RWPE1 (cell line): ENCODE measurements around the gene SP5.

Experiments used
- CTCF ChIA-PET: fragments of 350-600 bp; sonication (Branson Sonifier 250); formaldehyde crosslinking; extraction: SDS; loops from one replicate; lab custom pipeline; 2021; lab: Yijun Ruan, JAX
- POLR2A ChIA-PET: fragments of 400-600 bp; formaldehyde crosslinking; extraction: SDS; loops from one replicate; lab custom pipeline; 2020; ENCODE audit warnings: antibody characterized with exemption; ENCODE audit not compliant: low non-redundant PET; lab: Yijun Ruan, JAX
- DNase-seq: peaks from one replicate; pipeline ENCODE4 v3.0.0; 2012; ENCODE audit warnings: low spot score
- H3K27ac ChIP-seq: fragments of 450-650 bp; 2 replicates; pipeline ENCODE4 v1.5.1; 2017
- CTCF ChIP-seq: fragments of 450-650 bp; conservative IDR thresholded peaks from 2 replicates; pipeline ENCODE4 v1.5.1; 2017; ENCODE audit warnings: low read depth, mild to moderate bottlenecking

SP5 gene

GRCh38 chr2:170679607-170680079, 35.5 kb upstream of the SP5 start:
- ChIA-PET CTCF (interaction anchor here (0.7 kb wide), 1 partner anchor 40 kb away, joined by 3 read pairs; no protein-coding TSS in a partner anchor), POLR2A (no interaction called here)
- no peak for DNase-seq
- TF ChIP-seq CTCF: no peak
- no peak overlapping the region for H3K27ac ChIP-seq

GRCh38 chr2:170680172-170680941, 34.8 kb upstream of the SP5 start:
- no peak overlapping the region for H3K27ac ChIP-seq
- ChIA-PET POLR2A (no interaction called here), CTCF (interaction anchor here (0.7 kb wide), 2 partner anchors 41 to 319 kb away, joined by 3 to 4 read pairs; no protein-coding TSS in a partner anchor)
- no peak for TF ChIP-seq CTCF
- DNase-seq: no peak

GRCh38 chr2:170681311-170681710, 33.8 kb upstream of the SP5 start:
- DNase-seq: no peak
- CTCF ChIA-PET: interaction anchor here (0.6 kb wide), 1 partner anchor 29 kb away, joined by 3 read pairs; no protein-coding TSS in a partner anchor
- no peak overlapping the region for H3K27ac ChIP-seq
- no peak for TF ChIP-seq CTCF
- POLR2A ChIA-PET: no interaction called here

GRCh38 chr2:170685591-170685990, 29.5 kb upstream of the SP5 start:
- TF ChIP-seq CTCF: no peak
- DNase-seq: no peak
- CTCF ChIA-PET: no interaction called here
- no peak overlapping the region for H3K27ac ChIP-seq
- POLR2A ChIA-PET: no interaction called here

- ChIA-PET CTCF (no interaction called here), POLR2A (no interaction called here)
- peak; percentile 29 for DNase-seq
- TF ChIP-seq CTCF: no peak
- H3K27ac ChIP-seq: no peak overlapping the region
Measured at GRCh38 chr2:170689481-170689880, 25.7 kb upstream of the SP5 start.

GRCh38 chr2:170690640-170691039, 24.5 kb upstream of the SP5 start:
- ChIA-PET POLR2A (no interaction called here), CTCF (no interaction called here)
- TF ChIP-seq CTCF: no peak
- H3K27ac ChIP-seq: no peak overlapping the region
- DNase-seq: no peak
